ENCODE data around the gene ZC3H7B.
"Not testable (repeated sequence)": the region's sequence is repeated elsewhere in the genome, so short reads cannot be mapped to it uniquely, and the experiment has no call there.

The ZC3H7B gene

GRCh38 chr22:41383085-41383484 is 81.8 kb downstream of the ZC3H7B start:
- no peak for DNase-seq

GRCh38 chr22:41384128-41384527 is 82.8 kb downstream of the ZC3H7B start:
- no peak for DNase-seq

GRCh38 chr22:41387341-41387740 is 86.0 kb downstream of the ZC3H7B start:
- DNase-seq = no peak

DNA sequence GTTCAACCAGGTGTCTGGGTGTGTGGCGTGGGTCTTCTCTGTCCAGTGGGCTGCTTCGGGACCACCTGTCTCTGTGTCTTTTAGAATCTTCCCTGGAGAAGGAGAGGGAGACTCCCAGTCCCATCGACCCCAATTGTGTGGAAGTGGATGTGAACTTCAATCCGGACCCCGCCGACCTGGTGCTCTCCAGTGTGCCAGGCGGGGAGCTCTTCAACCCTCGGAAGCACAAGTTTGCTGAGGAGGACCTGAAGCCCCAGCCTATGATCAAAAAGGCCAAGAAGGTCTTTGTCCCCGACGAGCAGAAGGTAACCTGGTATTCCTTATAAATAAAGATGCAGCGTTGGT is 92.7 kb downstream of the ZC3H7B start:
- DNase-seq = no peak

GRCh38 chr22:41395531-41396240 is 94.4 kb downstream of the ZC3H7B start:
- DNase-seq = no peak

DNA sequence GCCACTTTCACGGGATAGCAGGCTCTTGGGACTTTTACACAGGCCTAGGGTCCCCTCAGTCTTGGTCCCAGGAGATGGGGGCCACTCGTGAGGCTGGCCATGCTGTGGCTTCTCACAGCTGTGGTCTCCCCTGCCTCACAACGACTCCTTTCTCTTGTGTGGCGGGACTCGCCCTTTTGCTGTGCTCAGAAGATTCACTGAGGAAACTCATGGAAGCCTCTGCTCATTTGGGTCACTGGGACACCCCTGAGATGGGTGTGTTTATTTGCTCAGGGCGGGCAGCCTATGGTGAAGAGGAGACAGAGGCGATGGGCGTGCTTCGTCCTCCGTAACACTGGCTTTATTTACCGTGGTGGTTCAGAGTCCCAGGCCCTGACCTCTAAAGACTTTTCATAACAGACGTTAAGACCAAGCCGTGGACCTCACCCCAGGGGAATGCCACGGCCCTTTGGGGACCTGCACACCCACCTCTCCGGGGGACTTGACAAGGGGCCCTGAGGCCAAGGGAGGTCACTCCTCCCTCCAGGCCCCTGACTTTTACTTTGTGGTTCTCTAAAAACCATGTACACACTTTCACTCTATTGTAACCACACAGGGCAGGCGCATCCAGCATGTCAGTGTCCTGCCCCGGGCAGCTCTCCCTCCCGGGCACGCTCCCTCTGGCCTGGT is 96.0 kb downstream of the ZC3H7B start:
- no peak for DNase-seq

DNA sequence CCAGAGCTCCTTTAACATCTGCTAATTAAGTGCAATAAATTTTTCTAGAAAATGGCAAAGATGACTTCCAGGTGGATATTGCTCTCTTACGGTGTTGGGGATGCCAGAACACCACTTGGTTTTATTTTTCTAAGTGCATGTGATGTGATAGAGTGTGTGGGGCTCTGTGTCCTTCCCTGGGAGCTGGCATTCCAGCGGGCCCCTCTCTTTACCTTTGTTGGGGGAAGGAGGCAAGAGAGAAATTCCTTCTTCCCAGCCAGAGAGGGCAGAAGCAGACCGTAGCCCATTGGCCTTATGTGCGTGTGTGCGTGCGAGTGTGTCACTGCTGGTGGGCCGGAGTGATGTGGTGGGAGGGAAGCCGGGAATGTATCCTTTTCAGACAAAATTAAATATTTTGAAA is 97.6 kb downstream of the ZC3H7B start:
- no peak for DNase-seq

DNA sequence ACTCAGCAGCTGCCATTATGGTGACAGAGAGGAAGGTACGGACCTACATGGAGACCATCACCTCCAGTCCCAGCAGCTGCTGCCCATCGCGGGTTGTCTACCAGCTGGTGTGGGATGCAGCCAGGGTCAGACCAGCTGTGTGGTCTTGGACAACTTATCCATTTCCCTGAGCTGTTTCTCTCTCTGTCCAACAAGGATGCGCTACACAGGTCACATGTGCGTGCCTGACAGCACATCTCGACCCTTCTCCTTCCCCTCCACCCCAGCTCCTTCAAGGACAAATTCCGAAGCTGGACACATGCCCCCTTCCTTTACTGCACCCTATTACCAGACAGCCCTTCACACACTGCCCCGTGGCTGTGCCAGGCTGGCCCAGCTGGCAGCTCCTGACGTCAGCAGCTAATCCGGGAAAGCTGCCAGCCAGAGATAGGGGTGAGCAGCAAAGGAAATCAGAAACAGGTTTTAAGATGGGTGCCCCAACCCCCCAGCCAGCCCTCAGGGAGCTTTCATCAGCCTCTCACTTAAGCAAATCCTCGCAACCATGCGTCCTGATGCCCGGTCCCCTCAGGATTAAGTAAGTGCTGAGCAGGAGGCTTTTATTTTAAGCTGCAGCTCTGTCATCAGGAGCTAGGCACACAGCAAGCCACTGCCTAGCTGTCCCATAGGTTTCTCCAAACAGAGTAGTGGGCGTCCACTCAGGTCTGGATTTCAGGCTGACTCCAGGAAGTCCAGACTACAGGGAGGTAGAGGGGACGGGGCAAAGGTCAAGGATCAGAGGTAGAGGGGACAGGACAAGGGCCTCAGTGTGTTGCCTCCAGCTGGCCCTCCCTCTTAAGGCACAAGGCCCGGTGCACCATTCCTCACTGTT is 100.7 kb downstream of the ZC3H7B start:
- DNase-seq = peak; percentile 69

DNA sequence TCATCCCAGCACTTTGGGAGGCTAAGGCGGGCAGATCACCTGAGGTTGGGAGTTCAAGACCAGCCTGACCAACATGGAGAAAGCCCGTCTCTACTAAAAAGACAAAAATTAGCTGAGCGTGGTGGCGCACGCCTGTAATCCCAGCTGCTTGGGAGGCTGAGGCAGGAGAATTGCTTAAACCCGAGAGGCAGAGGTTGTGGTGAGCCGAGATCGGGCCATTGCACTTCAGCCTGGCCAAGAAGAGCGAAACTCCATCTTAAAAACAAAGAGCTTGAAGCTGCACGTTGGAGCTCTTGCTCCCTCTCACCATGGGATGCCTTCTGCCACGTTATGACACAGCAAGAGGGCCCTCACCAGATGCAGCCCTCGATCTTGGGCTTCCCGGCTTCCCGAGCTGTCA is 101.5 kb downstream of the ZC3H7B start:
- DNase-seq = not testable (repeated sequence)

DNA sequence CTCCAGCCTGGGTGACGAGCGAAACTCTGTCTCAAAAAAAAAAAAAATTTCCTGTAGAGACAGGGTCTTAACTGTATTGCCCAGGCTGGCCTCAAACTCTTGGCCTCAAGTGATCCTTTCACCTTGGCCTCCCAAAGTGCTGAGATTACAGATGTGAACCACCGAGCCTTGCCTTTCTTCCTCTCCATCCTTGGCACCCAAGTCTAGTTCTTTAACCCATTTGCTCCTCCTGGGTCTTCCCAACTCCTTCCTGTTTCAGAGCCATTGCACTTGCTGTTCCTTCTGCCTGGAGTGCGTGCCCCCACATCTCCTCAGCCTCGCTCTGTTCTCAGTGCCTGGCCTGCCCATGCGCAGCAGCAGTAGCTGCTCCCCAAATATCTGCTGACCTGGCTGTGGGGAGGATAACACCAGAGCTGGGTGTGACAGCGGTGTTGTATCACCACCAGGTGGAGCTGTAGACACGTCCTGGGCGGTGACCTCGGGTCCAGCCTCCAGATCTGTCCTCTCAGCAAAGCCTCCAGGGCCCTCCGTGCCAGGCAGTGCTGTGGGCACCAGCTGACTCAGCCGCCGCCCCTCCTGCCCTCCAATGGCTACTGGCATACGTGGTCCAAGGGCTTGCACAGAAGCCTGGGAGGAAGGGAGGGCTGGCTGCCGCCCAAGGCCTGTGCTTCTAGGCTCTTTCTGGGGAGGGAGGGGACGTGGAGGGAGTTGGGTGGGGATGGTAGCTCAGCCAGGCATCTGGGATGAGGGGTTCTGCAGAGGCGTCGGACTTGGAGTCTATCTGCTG is 102.4 kb downstream of the ZC3H7B start:
- DNase-seq = peak; percentile 56

DNA sequence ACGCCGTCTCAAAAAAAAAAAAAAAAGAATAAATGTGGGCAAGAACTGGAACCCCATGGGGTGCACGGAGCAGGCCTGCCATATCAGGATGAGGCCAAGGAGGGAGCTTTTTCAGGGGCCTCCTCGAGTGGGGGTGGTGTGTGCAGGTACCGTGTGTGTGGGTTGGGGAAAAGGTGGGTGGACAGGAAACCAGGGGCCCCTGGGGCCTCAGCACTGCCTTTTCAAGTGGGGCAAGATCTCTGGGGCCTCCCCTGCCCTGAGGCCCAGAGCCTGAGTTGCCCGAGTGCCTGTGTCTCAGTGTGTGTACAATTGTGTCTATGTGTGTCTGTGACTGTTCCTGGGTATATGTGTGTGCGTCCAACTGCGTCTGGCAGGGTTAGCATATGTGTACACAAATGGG is 104.3 kb downstream of the ZC3H7B start:
- no peak for DNase-seq

- no peak for DNase-seq
These were observed 105.1 kb downstream of the ZC3H7B start for GRCh38 chr22:41406410-41406809.

GRCh38 chr22:41407433-41407832 is 106.1 kb downstream of the ZC3H7B start:
- no peak for DNase-seq

DNA sequence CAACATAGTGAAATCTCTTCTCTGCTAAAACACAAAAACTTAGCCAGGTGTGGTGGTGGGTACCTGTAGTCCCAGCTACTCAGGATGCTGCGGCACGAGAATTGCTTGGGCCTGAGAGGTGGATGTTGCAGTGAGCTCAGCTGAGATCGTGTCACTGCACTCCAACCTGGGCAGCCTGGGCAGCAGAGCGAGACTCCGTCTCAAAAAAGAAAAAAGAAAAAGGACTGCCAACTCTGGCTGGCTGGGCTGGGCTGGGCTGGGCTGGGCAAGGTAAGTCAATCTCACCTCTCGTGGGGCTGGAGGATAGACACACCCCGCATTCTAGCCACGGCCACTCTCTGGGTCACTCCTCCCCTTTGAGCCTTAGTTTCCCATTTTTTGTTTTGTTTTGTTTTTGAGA is 107.3 kb downstream of the ZC3H7B start:
- DNase-seq = no peak
